PFSK-1 (cell line): ENCODE results near the gene STAT4.

ENCODE experiments used
- POLR2AphosphoS5 ChIP-seq: IDR thresholded peaks from 2 replicates; pipeline ENCODE4 v1.6.1; 2012; ENCODE audit warnings: low read depth, mild to moderate bottlenecking, control low read depth, low read length, moderate library complexity
- TF ChIP-seq, protein P1 (sequence below), 2 experiments: IDR thresholded peaks; 2 replicates each; pipeline versions ENCODE4 v1.6.1 to v1.8.0; 2011 to 2012; ENCODE audit warnings: low read depth in 2 of 2, low read length in 2 of 2, control low read depth in 1 of 2, inconsistent platforms in 1 of 2, mild to moderate bottlenecking in 1 of 2, moderate library complexity in 1 of 2; ENCODE audit not compliant: insufficient read depth in 1 of 2

DNA sequence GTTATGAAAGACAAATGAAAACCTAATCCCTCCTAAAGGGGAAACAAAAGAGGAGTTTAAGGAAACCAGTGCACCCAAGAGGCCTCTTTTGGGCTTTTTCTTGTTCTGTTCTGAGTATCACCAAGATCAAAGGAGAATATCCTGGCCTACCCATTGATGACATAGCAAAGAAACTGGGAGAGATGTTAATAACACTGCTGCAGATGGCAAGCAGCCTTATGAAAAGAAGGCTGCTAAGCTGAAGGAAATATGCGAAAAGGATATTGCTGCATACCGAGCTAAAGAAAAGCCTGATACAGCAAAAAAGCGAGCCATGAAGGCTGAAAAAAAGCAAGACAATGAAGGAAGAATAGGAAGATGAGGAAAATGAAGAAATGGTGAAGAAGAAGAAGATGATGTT lies 23.6 kb upstream of the STAT4 start:
- TF ChIP-seq, protein P1, sequence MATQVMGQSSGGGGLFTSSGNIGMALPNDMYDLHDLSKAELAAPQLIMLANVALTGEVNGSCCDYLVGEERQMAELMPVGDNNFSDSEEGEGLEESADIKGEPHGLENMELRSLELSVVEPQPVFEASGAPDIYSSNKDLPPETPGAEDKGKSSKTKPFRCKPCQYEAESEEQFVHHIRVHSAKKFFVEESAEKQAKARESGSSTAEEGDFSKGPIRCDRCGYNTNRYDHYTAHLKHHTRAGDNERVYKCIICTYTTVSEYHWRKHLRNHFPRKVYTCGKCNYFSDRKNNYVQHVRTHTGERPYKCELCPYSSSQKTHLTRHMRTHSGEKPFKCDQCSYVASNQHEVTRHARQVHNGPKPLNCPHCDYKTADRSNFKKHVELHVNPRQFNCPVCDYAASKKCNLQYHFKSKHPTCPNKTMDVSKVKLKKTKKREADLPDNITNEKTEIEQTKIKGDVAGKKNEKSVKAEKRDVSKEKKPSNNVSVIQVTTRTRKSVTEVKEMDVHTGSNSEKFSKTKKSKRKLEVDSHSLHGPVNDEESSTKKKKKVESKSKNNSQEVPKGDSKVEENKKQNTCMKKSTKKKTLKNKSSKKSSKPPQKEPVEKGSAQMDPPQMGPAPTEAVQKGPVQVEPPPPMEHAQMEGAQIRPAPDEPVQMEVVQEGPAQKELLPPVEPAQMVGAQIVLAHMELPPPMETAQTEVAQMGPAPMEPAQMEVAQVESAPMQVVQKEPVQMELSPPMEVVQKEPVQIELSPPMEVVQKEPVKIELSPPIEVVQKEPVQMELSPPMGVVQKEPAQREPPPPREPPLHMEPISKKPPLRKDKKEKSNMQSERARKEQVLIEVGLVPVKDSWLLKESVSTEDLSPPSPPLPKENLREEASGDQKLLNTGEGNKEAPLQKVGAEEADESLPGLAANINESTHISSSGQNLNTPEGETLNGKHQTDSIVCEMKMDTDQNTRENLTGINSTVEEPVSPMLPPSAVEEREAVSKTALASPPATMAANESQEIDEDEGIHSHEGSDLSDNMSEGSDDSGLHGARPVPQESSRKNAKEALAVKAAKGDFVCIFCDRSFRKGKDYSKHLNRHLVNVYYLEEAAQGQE (IDR thresholded peaks at IDR 0.05; ENCODE audit: insufficient read depth in 1 of 2, low read depth in 2 of 2, low read length in 2 of 2), result no peak
- no peak for TF ChIP-seq POLR2AphosphoS5
